ENCODE measurements around the gene SEC14L3.
"Not testable (repeated sequence)": the region's sequence is repeated elsewhere in the genome, so short reads cannot be mapped to it uniquely, and the experiment has no call there.

SEC14L3 gene

GRCh38 chr22:30485362-30485988, 13.7 kb upstream of the SEC14L3 start:
- peak; percentile 73 to 86 (median 82) for DNase-seq

DNA sequence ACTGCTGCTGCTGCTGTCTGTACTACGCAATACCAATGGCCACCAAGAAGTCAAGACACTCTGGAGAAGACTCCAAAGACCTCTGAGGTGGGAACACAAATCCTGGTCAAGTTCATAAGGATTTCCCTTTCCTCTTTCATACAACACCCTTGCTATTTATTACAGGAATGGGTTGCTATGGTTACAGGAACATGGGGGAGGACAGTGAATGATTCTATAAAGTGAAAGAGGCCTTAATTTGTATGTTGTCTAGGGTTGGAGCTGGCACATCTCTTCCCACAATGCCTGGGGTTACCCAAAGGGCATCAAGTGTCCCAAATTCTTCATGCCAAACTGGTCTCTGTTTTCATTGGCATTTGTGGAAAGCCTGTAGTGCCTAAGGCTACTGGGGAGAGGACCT, 11.4 kb upstream of the SEC14L3 start:
- no peak for DNase-seq

DNA sequence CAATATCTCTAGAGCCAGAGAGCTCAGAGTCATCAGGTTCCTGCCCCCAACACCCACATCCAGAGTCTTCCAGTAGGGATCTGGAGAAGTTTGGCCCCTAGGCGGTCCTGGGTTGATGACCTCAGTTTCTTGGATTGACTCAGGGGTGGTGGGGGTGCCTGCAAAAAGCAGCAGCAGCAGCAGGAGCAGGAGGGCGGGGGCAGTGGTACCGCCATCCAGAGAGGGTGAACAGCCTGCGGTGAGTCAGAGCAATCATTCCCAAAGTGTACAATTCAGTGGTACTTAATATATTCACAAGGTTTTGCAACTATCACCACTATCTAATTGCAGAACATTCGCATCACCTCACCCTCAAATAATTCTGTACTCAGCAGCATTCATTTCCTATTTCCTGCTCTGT, 9.9 kb upstream of the SEC14L3 start:
- DNase-seq, result peak in 2 of 3 donors; percentile 7 to 10

GRCh38 chr22:30479981-30480380, 8.2 kb upstream of the SEC14L3 start:
- no peak for DNase-seq

GRCh38 chr22:30474683-30475424, 3.0 kb upstream of the SEC14L3 start:
- no peak for DNase-seq

DNA sequence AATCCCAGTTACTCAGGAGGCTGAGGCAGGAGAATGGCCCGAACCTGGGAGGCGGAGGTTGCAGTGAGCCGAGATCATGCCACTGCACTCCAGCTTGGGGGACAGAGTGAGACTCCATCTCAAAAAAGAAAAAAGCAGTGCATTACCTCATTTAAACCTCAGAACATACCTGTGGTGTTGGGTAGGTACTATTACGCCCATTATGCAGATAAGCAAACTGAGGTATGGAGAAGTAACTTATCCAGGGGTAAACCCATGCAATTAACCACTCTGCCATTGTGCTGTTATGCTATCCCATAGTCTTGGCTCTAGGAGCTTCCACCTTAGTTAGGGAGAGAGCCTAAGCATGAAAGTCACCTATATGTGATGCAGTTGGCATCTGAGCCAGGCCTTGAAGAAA, 2.3 kb upstream of the SEC14L3 start:
- DNase-seq, result no peak

GRCh38 chr22:30472994-30473720, 1.3 kb upstream of the SEC14L3 start:
- DNase-seq, result no peak

GRCh38 chr22:30470655-30471054, 1.2 kb downstream of the SEC14L3 start:
- DNase-seq, result no peak

GRCh38 chr22:30469165-30469564, 2.7 kb downstream of the SEC14L3 start:
- no peak for DNase-seq

DNA sequence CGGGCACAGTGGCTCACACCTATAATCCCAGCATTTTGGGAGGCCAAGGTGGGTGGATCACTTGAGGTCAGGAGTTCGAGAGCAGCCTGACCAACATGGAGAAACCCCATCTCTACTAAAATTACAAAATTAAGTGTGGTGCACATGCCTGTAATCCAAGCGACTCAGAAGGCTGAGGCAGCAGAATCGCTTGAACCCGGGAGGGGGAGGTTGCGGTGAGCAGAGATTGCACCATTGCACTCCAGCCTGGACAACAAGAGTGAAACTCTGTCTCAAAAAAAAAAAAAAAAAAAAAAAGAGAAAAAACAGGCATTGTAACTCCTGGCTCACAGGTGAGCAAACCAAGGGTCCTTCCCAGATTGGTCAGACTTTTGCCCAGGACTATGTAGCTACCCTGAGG, 11.3 kb downstream of the SEC14L3 start:
- DNase-seq, result not testable (repeated sequence)

- no peak for DNase-seq
These were observed 11.7 kb downstream of the SEC14L3 start for GRCh38 chr22:30460147-30460546.

- DNase-seq, result peak; percentile 80 to 85 (median 85)
These were observed 12.4 kb downstream of the SEC14L3 start for GRCh38 chr22:30459181-30460052.

GRCh38 chr22:30457981-30458380, 13.8 kb downstream of the SEC14L3 start:
- peak; percentile 51 to 67 (median 60) for DNase-seq

GRCh38 chr22:30455075-30455840, 16.6 kb downstream of the SEC14L3 start:
- DNase-seq, result no peak

GRCh38 chr22:30453731-30454510, 17.9 kb downstream of the SEC14L3 start:
- DNase-seq, result peak in 2 of 3 donors; percentile 19 to 36

DNA sequence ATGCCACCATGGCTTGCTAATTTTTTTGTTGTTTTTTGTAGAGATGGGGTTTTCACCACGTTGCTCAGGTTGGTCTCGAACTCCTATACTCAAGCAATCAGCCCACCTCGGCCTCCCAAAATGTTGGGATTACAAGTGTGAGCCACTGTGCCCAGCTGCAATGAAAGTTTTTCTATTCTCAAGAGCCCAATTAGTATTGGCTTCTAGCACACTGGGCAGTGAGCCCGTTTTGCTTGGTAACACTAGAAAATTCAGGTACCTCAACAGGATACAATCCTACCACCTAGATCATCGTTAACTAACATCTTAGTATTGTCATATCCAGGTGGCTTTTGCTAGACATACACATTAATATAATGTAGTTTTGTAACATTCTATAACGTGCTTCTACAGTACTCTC, 19.0 kb downstream of the SEC14L3 start:
- DNase-seq, result no peak

DNA sequence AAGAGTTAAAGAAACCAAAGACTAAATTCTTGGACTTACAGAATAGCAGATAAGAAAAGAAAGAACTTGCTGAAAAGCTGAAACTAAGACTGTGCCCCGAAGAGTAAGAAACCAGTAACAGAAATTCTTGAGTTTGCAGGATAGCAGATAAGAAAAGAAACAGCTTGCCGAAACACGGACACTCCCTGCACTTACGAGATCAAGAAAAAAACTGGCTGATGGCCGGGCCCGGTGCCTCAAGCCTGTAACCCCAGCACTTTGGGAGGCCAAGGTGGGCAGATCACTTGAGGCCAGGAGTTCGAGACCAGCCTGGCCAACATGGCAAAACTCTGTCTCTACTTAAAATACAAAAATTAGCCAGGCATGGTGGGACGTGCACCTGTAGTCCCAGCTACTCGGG, 20.3 kb downstream of the SEC14L3 start:
- DNase-seq, result not testable (repeated sequence)

- no peak for DNase-seq
These were observed 24.2 kb downstream of the SEC14L3 start for GRCh38 chr22:30447656-30448055.

GRCh38 chr22:30445438-30446145, 26.2 kb downstream of the SEC14L3 start:
- DNase-seq, result peak; percentile 20 to 33 (median 22)

DNA sequence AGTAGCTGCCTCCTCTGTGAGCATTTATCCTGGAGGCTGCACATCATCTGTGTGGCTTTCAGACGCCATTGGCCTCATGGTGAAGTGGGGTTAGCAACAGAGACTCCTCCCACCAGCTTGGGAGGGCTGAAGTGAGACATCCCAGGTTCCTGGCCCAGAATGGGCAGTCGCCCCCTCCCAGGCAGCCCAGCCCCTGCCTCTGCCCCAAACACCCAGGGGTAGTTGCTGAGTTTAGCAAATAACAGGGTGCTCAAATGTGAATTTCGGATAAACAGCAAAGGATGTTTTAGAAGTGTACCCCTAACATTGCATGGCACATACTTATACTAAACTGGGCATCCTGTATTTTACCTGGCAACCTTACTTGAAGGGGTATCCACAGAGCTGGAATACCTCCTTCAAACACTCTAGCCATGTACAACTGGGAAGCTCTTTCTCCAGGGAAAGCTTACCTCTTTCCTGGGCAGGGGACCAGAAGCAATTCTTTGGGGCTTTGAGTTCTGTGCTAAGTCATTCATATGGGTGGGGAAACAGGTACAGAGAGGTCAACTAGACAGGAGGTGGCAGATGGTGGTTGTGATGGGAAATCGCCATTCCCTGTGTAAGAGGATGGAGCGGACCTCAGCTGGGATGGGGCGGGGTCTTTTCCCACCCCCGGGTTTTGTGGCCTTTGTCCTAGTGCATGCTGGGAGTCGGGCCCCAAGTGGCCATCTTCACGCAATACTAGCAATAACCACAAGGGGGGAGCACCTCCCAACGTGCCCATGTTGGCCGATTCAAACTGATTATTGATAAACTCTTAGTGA, 27.0 kb downstream of the SEC14L3 start:
- peak; percentile 71 to 79 (median 77) for DNase-seq
